Measurements from ENCODE around the gene KAT2B. TPM values are rescaled to one million over a fixed set of nuclear protein-coding genes. Genes with fewer than 3 reads are reported as not detected.

Gene KAT2B
- total RNA-seq, 1 experiment from 2014 or later = 9.8 TPM

- TF ChIP-seq CTCF (IDR thresholded peaks at IDR 0.05; ENCODE audit: insufficient read depth in 1 of 2, low read depth in 1 of 2, low read length in 1 of 2, severe bottlenecking in 1 of 2, unreplicated experiment in 1 of 2) = no peak
- H3K27me3 Mint-ChIP-seq (ENCODE audit: insufficient read depth, unreplicated experiment) = no peaks in the 10 kb centered on the region
- no peaks in the 10 kb centered on the region for H3K9me3 ChIP-seq
- intact Hi-C loops (cut with micrococcal nuclease; ENCODE audit: unreplicated experiment) = loop anchor here (1.0 to 2.0 kb wide), 3 partner anchors 94 to 155 kb away; partner anchors contain the start of gene RAB5A
- no peaks in the 10 kb centered on the region for H3K9me3 Mint-ChIP-seq (ENCODE audit: unreplicated experiment)
- no TSS peak for BruUV-seq (replicated peaks)
- peak; percentile 72 to 74 for DNase-seq
- peak overlapping the region; percentile 90 for H3K4me3 Mint-ChIP-seq (ENCODE audit: unreplicated experiment)
- no peaks in the 10 kb centered on the region for H3K27me3 ChIP-seq (replicated peaks; ENCODE audit: control insufficient read depth, insufficient read depth, low read length)
- no peaks in the 10 kb centered on the region for H3K36me3 ChIP-seq (ENCODE audit: control insufficient read depth, insufficient read depth, low read length)
- POLR2A ChIA-PET = interaction anchor here (0.5 to 1.0 kb wide), 2 partner anchors 95 to 103 kb away, joined by 3 to 5 read pairs; no protein-coding TSS in a partner anchor
- H3K4me3 ChIP-seq (ENCODE audit: low read depth, low read length) = peak overlapping the region; percentile 87
- H3K4me1 ChIP-seq = 0 out of 2 replicates have a peak, but pooled peaks cover 7% of the 10 kb centered on the region
- no peak overlapping the region for H3K27ac Mint-ChIP-seq (ENCODE audit: unreplicated experiment)
- CTCF ChIA-PET = interaction anchor here (0.7 to 1.4 kb wide), 3 partner anchors 11 to 185 kb away, joined by 3 to 5 read pairs (median 3); no protein-coding TSS in a partner anchor
- peaks cover 25% of the 10 kb centered on the region for H3K4me1 Mint-ChIP-seq (ENCODE audit: low read depth, unreplicated experiment)
- no peaks in the 10 kb centered on the region for H3K36me3 Mint-ChIP-seq (ENCODE audit: insufficient read depth, unreplicated experiment)
These were observed 426 bp downstream of the KAT2B start for GRCh38 chr3:20040548-20041196.

DNA sequence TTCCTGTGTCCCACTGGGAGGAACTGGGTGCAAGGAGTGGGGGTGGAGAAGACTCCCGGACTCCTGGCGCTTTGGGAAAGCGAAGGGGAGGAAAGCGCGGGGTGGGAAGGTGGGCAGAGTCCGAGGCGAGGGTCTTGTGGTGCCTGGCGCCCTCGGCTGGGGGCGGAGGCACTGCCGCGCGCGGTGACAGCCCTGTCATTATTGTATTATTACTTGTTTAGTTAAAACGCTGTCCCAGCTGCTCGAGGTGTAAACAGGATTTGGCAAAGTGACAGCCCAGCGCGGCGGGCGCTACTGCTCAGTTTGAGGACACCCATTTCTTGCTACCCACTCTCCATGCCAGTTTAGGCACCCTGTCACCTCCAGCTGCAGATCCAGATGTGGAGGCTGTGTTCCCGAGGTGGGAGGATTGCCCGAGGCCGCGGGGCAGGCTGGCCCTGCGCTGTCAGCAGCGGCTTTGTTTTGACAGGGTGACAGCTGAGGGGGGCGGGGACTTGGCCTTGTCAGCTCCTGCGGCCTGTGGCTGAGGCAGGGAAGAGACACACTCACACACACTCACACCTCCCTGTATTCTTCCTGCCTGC, 1.0 kb downstream of the KAT2B start:
- peaks cover 25% of the 10 kb centered on the region for H3K4me1 Mint-ChIP-seq (ENCODE audit: low read depth, unreplicated experiment)
- no peaks in the 10 kb centered on the region for H3K36me3 ChIP-seq (ENCODE audit: control insufficient read depth, insufficient read depth, low read length)
- CTCF ChIA-PET = interaction anchor here (0.7 to 1.4 kb wide), 3 partner anchors 10 to 185 kb away, joined by 3 to 5 read pairs (median 3); no protein-coding TSS in a partner anchor
- H3K27ac Mint-ChIP-seq (ENCODE audit: unreplicated experiment) = no peak overlapping the region
- TF ChIP-seq CTCF (IDR thresholded peaks at IDR 0.05; ENCODE audit: insufficient read depth in 1 of 2, low read depth in 1 of 2, low read length in 1 of 2, severe bottlenecking in 1 of 2, unreplicated experiment in 1 of 2) = no peak
- intact Hi-C loops (cut with micrococcal nuclease; ENCODE audit: unreplicated experiment) = loop anchor here (1.0 to 2.0 kb wide), 2 partner anchors 94 to 144 kb away; partner anchors contain the start of gene RAB5A
- H3K4me1 ChIP-seq = 0 out of 2 replicates have a peak, but pooled peaks cover 7% of the 10 kb centered on the region
- no peaks in the 10 kb centered on the region for H3K9me3 Mint-ChIP-seq (ENCODE audit: unreplicated experiment)
- DNase-seq = peak; percentile 69 to 78
- H3K4me3 ChIP-seq (ENCODE audit: low read depth, low read length) = peak overlapping the region; percentile 87
- H3K36me3 Mint-ChIP-seq (ENCODE audit: insufficient read depth, unreplicated experiment) = no peaks in the 10 kb centered on the region
- no peaks in the 10 kb centered on the region for H3K27me3 Mint-ChIP-seq (ENCODE audit: insufficient read depth, unreplicated experiment)
- no peaks in the 10 kb centered on the region for H3K27me3 ChIP-seq (replicated peaks; ENCODE audit: control insufficient read depth, insufficient read depth, low read length)
- no TSS peak for BruUV-seq (replicated peaks)
- H3K4me3 Mint-ChIP-seq (ENCODE audit: unreplicated experiment) = peak overlapping the region; percentile 90
- H3K9me3 ChIP-seq = no peaks in the 10 kb centered on the region
- POLR2A ChIA-PET = interaction anchor here (1.0 kb wide), 1 partner anchor 104 kb away, joined by 3 read pairs; no protein-coding TSS in a partner anchor

- Histone ChIP-seq H3K27me3 (replicated peaks; ENCODE audit: control insufficient read depth, insufficient read depth, low read length) (no peaks in the 10 kb centered on the region), H3K36me3 (ENCODE audit: control insufficient read depth, insufficient read depth, low read length) (no peaks in the 10 kb centered on the region), H3K9me3 (no peaks in the 10 kb centered on the region), H3K4me3 (ENCODE audit: low read depth, low read length) (no peak overlapping the region), H3K4me1 (0 out of 2 replicates have a peak, but pooled peaks cover 7% of the 10 kb centered on the region)
- TSS peak; percentile 25 for BruUV-seq (replicated peaks)
- peaks cover 25% of the 10 kb centered on the region for H3K4me1 Mint-ChIP-seq (ENCODE audit: low read depth, unreplicated experiment)
- H3K36me3 Mint-ChIP-seq (ENCODE audit: insufficient read depth, unreplicated experiment) = no peaks in the 10 kb centered on the region
- CTCF ChIA-PET = no interaction called here
- intact Hi-C loops (cut with micrococcal nuclease; ENCODE audit: unreplicated experiment) = no loop called here
- H3K4me3 Mint-ChIP-seq (ENCODE audit: unreplicated experiment) = no peak overlapping the region
- H3K9me3 Mint-ChIP-seq (ENCODE audit: unreplicated experiment) = no peaks in the 10 kb centered on the region
- no peak for TF ChIP-seq CTCF (IDR thresholded peaks at IDR 0.05; ENCODE audit: insufficient read depth in 1 of 2, low read depth in 1 of 2, low read length in 1 of 2, severe bottlenecking in 1 of 2, unreplicated experiment in 1 of 2)
- POLR2A ChIA-PET = no interaction called here
- H3K27ac Mint-ChIP-seq (ENCODE audit: unreplicated experiment) = no peak overlapping the region
- DNase-seq = no peak
- H3K27me3 Mint-ChIP-seq (ENCODE audit: insufficient read depth, unreplicated experiment) = no peaks in the 10 kb centered on the region
These were observed 2.1 kb downstream of the KAT2B start for GRCh38 chr3:20042331-20042730.

All from Caco-2 (cell line).